Measurements from ENCODE around the gene KLK4. TPM values are rescaled to one million over a fixed set of nuclear protein-coding genes. Genes with fewer than 3 reads are reported as not detected.

Gene KLK4
- polyA plus RNA-seq, 1 of the 3 experiments (the other 2 are of a cell fraction) = not detected

GRCh38 chr19:50869479-50869878 lies 41.7 kb downstream of the KLK4 start (continued):
- no peak for TF ChIP-seq REST (IDR thresholded peaks at IDR 0.05; ENCODE audit: low read depth, low read length)
- no peak for TF ChIP-seq CHD2 (IDR thresholded peaks at IDR 0.05; ENCODE audit: low read length, partially characterized antibody)
- no peak for TF ChIP-seq ZBTB33 (IDR thresholded peaks at IDR 0.05; ENCODE audit: borderline replicate concordance, low read depth)
- no peak for TF ChIP-seq CTCF (IDR thresholded peaks at IDR 0.05)
- TF ChIP-seq FOXM1 (IDR thresholded peaks at IDR 0.05; ENCODE audit: low read depth) = no peak
- TF ChIP-seq TEAD4 (IDR thresholded peaks at IDR 0.05; ENCODE audit: borderline replicate concordance, insufficient read depth) = no peak

- Histone ChIP-seq H3K9ac (no peak overlapping the region), H3K4me2 (no peak overlapping the region), H3K27me3 (ENCODE audit: insufficient read depth) (peaks cover 40% of the 10 kb centered on the region; the same call in 1 of the 2 replicates), H3K9me3 (no peaks in the 10 kb centered on the region), H3K4me3 (ENCODE audit: low read depth in 2 of 2, low read length in 1 of 2) (no peak overlapping the region), H4K20me1 (ENCODE audit: insufficient read depth) (no peaks in the 10 kb centered on the region), H3K27ac (ENCODE audit: low read depth in 2 of 2, low read length in 1 of 2) (no peak overlapping the region), H3K9me2 (no peaks in the 10 kb centered on the region), H3K4me1 (ENCODE audit: control insufficient read depth in 1 of 2, insufficient read depth in 2 of 2, low read depth in 1 of 2, low read length in 1 of 2) (no peaks in the 10 kb centered on the region), H3K79me2 (ENCODE audit: insufficient read depth) (no peaks in the 10 kb centered on the region), H3F3A (replicated peaks; ENCODE audit: insufficient read depth) (no peaks in the 10 kb centered on the region), H2AFZ (ENCODE audit: low read depth) (no peak overlapping the region), H3K36me3 (replicated peaks in 1 of 2; ENCODE audit: control insufficient read depth in 1 of 2, insufficient read depth in 2 of 2, low read length in 1 of 2) (no peaks in the 10 kb centered on the region)
- no peak for TF ChIP-seq TCF12 (IDR thresholded peaks at IDR 0.05)
- TF ChIP-seq RXRA (IDR thresholded peaks at IDR 0.05; ENCODE audit: borderline replicate concordance, low read depth) = no peak
- TF ChIP-seq PBX3 (IDR thresholded peaks at IDR 0.05) = no peak
- no peak for TF ChIP-seq JUND (IDR thresholded peaks at IDR 0.05)
- no peak for TF ChIP-seq GATA2 (CRISPR knock-in tag; IDR thresholded peaks at IDR 0.05)
- no peak for TF ChIP-seq FOXM1 (IDR thresholded peaks at IDR 0.05; ENCODE audit: low read depth)
- TF ChIP-seq MEF2A (IDR thresholded peaks at IDR 0.05; ENCODE audit: borderline replicate concordance, low read depth) = no peak
- TF ChIP-seq NFIC (IDR thresholded peaks at IDR 0.05; ENCODE audit: borderline replicate concordance) = no peak
- no peak for TF ChIP-seq FOXJ3 (CRISPR knock-in tag; IDR thresholded peaks at IDR 0.05)
- no peak for TF ChIP-seq IRF3 (IDR thresholded peaks at IDR 0.05; ENCODE audit: low read depth, low read length)
- no peak for TF ChIP-seq TAF1 (IDR thresholded peaks at IDR 0.05; ENCODE audit: borderline replicate concordance, low read depth, low read length)
- TF ChIP-seq SIN3A (IDR thresholded peaks at IDR 0.05; ENCODE audit: borderline replicate concordance, low read depth, low read length) = no peak
- no peak for TF ChIP-seq CHD2 (IDR thresholded peaks at IDR 0.05; ENCODE audit: low read length, partially characterized antibody)
- no peak for DNase-seq
- 18% methylated on average over 7 of the region's 7 CpGs for WGBS (ENCODE audit: low lambda C conversion rate)
- POLR2A ChIA-PET = no interaction called here
- CTCF ChIA-PET = no interaction called here
Observed at GRCh38 chr19:50861496-50862286, 49.5 kb downstream of the KLK4 start.

Measured in SK-N-SH (cell line).